Glutamatergic neuron (in vitro differentiated cells): ENCODE measurements around the gene POMGNT1. TPM values are rescaled to one million over a fixed set of nuclear protein-coding genes. Genes with fewer than 3 reads are reported as not detected.

Experiments
- DNase-seq: peaks from one replicate; pipeline ENCODE4 v3.0.0; 2022
- H3K27ac Mint-ChIP-seq: one replicate; pipeline ENCODE4 v1.8.0; 2020; ENCODE audit warnings: mild to moderate bottlenecking, mixed read lengths, inconsistent platforms; ENCODE audit not compliant: unreplicated experiment
- H3K27me3 Mint-ChIP-seq: one replicate; pipeline ENCODE4 v1.8.0; 2020; ENCODE audit warnings: mild to moderate bottlenecking, moderate library complexity, mixed read lengths, inconsistent platforms; ENCODE audit not compliant: unreplicated experiment
- H3K36me3 Mint-ChIP-seq: one replicate; pipeline ENCODE4 v1.8.0; 2020; ENCODE audit warnings: mild to moderate bottlenecking, mixed read lengths, inconsistent platforms; ENCODE audit not compliant: unreplicated experiment
- H3K4me1 Mint-ChIP-seq: one replicate; pipeline ENCODE4 v1.8.0; 2020; ENCODE audit warnings: mild to moderate bottlenecking, low read depth, mixed read lengths, inconsistent platforms; ENCODE audit not compliant: unreplicated experiment
- H3K4me3 Mint-ChIP-seq: one replicate; pipeline ENCODE4 v1.8.0; 2020; ENCODE audit warnings: mild to moderate bottlenecking, mixed read lengths, inconsistent platforms; ENCODE audit not compliant: unreplicated experiment
- H3K9me3 Mint-ChIP-seq: one replicate; pipeline ENCODE4 v1.8.0; 2020; ENCODE audit warnings: mild to moderate bottlenecking, moderate library complexity, mixed read lengths, inconsistent platforms; ENCODE audit not compliant: unreplicated experiment
- total RNA-seq: library from RNA; stranded (reverse); fragmentation: NEBNext Ultra II Directional; extraction: Animal tissue kit (Norgen Biotek cat#: 25700); gene quantifications from one replicate; pipeline ENCODE4 v1.2.1, GENCODE V29; 2021; ENCODE audit not compliant: unreplicated experiment
- TF ChIP-seq, protein P1 (sequence below): fragments of 200-600 bp; sonication (generic); IDR thresholded peaks from one replicate; pipeline ENCODE4 v1.5.0; 2021; ENCODE audit not compliant: partially characterized antibody, unreplicated experiment

POMGNT1 gene
- total RNA-seq, 1 donor from 2014 or later, result 70.2 TPM

DNA sequence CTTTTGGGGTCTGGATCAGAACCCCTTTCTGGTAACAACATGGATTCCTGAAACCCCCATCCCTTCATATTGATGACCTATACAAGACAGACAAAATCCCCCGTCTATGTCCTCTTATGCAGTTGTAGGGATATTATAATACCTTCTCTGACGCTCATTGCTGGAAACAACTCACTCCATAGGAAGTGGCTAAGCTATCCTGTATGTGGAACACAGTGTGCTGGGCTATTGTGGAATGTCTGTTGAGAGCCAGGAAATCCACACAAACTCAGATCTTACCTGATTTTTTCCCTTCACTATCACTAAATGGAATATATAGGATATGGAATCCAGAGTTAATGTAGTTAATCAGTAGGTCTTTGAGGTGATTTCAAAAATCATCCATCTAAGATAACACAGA lies 48.1 kb downstream of the POMGNT1 start:
- H3K36me3 Mint-ChIP-seq, result no peaks in the 10 kb centered on the region
- no peaks in the 10 kb centered on the region for H3K27me3 Mint-ChIP-seq
- TF ChIP-seq, protein P1, sequence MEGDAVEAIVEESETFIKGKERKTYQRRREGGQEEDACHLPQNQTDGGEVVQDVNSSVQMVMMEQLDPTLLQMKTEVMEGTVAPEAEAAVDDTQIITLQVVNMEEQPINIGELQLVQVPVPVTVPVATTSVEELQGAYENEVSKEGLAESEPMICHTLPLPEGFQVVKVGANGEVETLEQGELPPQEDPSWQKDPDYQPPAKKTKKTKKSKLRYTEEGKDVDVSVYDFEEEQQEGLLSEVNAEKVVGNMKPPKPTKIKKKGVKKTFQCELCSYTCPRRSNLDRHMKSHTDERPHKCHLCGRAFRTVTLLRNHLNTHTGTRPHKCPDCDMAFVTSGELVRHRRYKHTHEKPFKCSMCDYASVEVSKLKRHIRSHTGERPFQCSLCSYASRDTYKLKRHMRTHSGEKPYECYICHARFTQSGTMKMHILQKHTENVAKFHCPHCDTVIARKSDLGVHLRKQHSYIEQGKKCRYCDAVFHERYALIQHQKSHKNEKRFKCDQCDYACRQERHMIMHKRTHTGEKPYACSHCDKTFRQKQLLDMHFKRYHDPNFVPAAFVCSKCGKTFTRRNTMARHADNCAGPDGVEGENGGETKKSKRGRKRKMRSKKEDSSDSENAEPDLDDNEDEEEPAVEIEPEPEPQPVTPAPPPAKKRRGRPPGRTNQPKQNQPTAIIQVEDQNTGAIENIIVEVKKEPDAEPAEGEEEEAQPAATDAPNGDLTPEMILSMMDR, result no peak
- peaks cover 4% of the 10 kb centered on the region for H3K9me3 Mint-ChIP-seq
- no peak overlapping the region for H3K27ac Mint-ChIP-seq
- H3K4me3 Mint-ChIP-seq, result no peak overlapping the region
- no peak for DNase-seq
- no peaks in the 10 kb centered on the region for H3K4me1 Mint-ChIP-seq

DNA sequence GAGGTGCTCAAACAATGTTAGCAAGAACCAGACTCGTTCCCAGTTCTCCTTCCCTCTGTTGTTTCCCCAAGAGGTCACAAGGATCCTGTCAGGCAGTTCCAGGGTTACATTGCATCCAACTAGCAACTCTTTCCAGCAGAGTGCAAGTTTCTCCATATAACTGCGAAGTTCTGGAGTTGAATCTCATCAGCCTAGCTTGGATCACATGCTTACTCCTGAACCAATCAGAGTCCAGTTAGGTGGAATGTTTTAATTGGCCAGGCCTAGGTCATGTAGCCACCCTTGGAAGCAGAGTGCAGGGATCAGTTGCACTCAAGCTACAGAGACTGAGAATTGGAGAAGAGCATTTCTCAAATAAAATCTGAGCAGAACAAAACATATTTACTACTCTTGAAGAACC lies 49.9 kb downstream of the POMGNT1 start:
- Mint-ChIP-seq H3K9me3 (peaks cover 4% of the 10 kb centered on the region), H3K4me1 (no peaks in the 10 kb centered on the region), H3K27me3 (no peaks in the 10 kb centered on the region), H3K36me3 (no peaks in the 10 kb centered on the region), H3K4me3 (no peak overlapping the region), H3K27ac (no peak overlapping the region)
- no peak for DNase-seq
- TF ChIP-seq, protein P1, result no peak

Other genes with a start within 250 kb of the POMGNT1 start
- 156 TPM for gene PIK3R3, start 65.8 kb downstream of the POMGNT1 start, total RNA-seq
- 2.3 TPM for gene TSPAN1, start 23.3 kb downstream of the POMGNT1 start, total RNA-seq
- gene P3R3URF, start 21.9 kb downstream of the POMGNT1 start, total RNA-seq, result not detected
- gene LURAP1, start 4.9 kb upstream of the POMGNT1 start, total RNA-seq, result 0.29 TPM
- 4.6 TPM for gene RAD54L, start 49.3 kb upstream of the POMGNT1 start, total RNA-seq
- gene LRRC41, start 105.2 kb upstream of the POMGNT1 start, total RNA-seq, result 77.9 TPM
- gene UQCRH, start 105.3 kb upstream of the POMGNT1 start, total RNA-seq, result 271 TPM
- gene NSUN4, start 142.4 kb upstream of the POMGNT1 start, total RNA-seq, result 20.2 TPM
- 1.7 TPM for gene FAAH, start 195.9 kb upstream of the POMGNT1 start, total RNA-seq